HepG2 (cell line): Measurements from ENCODE around the gene VDAC2. TPM values are rescaled to one million over a fixed set of nuclear protein-coding genes. Genes with fewer than 3 reads are reported as not detected.

ENCODE experiments used
- ARID5B ChIP-seq: IDR thresholded peaks from 2 replicates; pipeline ENCODE4 v1.4.0; 2020; ENCODE audit warnings: mild to moderate bottlenecking, missing genetic modification reagents
- ATF1 ChIP-seq: IDR thresholded peaks from 2 replicates; pipeline ENCODE4 v1.6.1; 2016; ENCODE audit warnings: mild to moderate bottlenecking, control low read depth
- ATF3 ChIP-seq: sonication (generic); formaldehyde crosslinking; IDR thresholded peaks from 2 replicates; pipeline ENCODE4 v1.4.0; 2020; ENCODE audit warnings: missing genetic modification reagents
- EEA1 ChIP-seq: sonication (generic); formaldehyde crosslinking; IDR thresholded peaks from 2 replicates; pipeline ENCODE4 v1.5.1; 2020; ENCODE audit warnings: mild to moderate bottlenecking, missing genetic modification reagents, borderline replicate concordance
- FOSL1 ChIP-seq: sonication (generic); formaldehyde crosslinking; IDR thresholded peaks from 2 replicates; pipeline ENCODE4 v1.9.0; 2021; ENCODE audit warnings: missing genetic modification reagents, borderline replicate concordance
- FOXO1 ChIP-seq: sonication (generic); formaldehyde crosslinking; IDR thresholded peaks from 2 replicates; pipeline ENCODE4 v1.4.0; 2020; ENCODE audit warnings: missing genetic modification reagents
- LCORL ChIP-seq, 2 experiments: fragments of 450-650 bp in 1 of 2; sonication (generic) in 1 of 2; formaldehyde crosslinking in 1 of 2; IDR thresholded peaks; 2 replicates each; pipeline versions ENCODE4 v1.5.0 to v1.6.1; 2017 to 2020; ENCODE audit warnings: antibody characterized with exemption in 1 of 2, missing genetic modification reagents in 1 of 2
- NR2F2 ChIP-seq: IDR thresholded peaks from 2 replicates; pipeline ENCODE4 v1.6.1; 2012; ENCODE audit warnings: low read depth, inconsistent platforms, borderline replicate concordance
- PAX8 ChIP-seq: sonication (generic); formaldehyde crosslinking; IDR thresholded peaks from 2 replicates; pipeline ENCODE4 v1.8.0; 2022; ENCODE audit warnings: mild to moderate bottlenecking, missing genetic modification reagents, borderline replicate concordance
- PCBP1 ChIP-seq: fragments of 200-400 bp; formaldehyde crosslinking; IDR thresholded peaks from 2 replicates; pipeline ENCODE4 v1.6.1; 2017; ENCODE audit warnings: mild to moderate bottlenecking, low read depth, low read length, borderline replicate concordance
- POGK ChIP-seq: sonication (generic); formaldehyde crosslinking; conservative IDR thresholded peaks from 2 replicates; pipeline ENCODE4 v1.8.0; 2022; ENCODE audit warnings: mild to moderate bottlenecking, moderate library complexity, missing genetic modification reagents
- SOX6 ChIP-seq, 2 experiments: fragments of 450-650 bp in 1 of 2; sonication (generic) in 1 of 2; formaldehyde crosslinking in 1 of 2; IDR thresholded peaks; 2 replicates each; pipeline versions ENCODE4 v1.4.0 to v1.6.1; 2017 to 2020; ENCODE audit warnings: antibody characterized with exemption in 1 of 2, mild to moderate bottlenecking in 1 of 2, missing genetic modification reagents in 1 of 2
- SP5 ChIP-seq: IDR thresholded peaks from 2 replicates; pipeline ENCODE4 v1.6.1; 2016; ENCODE audit warnings: low read depth, borderline replicate concordance
- TARDBP ChIP-seq: sonication (generic); formaldehyde crosslinking; IDR thresholded peaks from 2 replicates; pipeline ENCODE4 v1.8.0; 2022; ENCODE audit warnings: mild to moderate bottlenecking, missing genetic modification reagents
- ZBTB7A ChIP-seq: sonication (generic); formaldehyde crosslinking; IDR thresholded peaks from 2 replicates; pipeline ENCODE4 v1.8.0; 2022; ENCODE audit warnings: mild to moderate bottlenecking, missing genetic modification reagents
- ZKSCAN5 ChIP-seq: sonication (generic); formaldehyde crosslinking; IDR thresholded peaks from 2 replicates; pipeline ENCODE4 v1.5.1; 2020; ENCODE audit warnings: mild to moderate bottlenecking, missing genetic modification reagents
- ZNF34 ChIP-seq: sonication (generic); formaldehyde crosslinking; IDR thresholded peaks from 2 replicates; pipeline ENCODE4 v1.4.0; 2020; ENCODE audit warnings: mild to moderate bottlenecking, missing genetic modification reagents, borderline replicate concordance
- ZSCAN21 ChIP-seq: sonication (generic); formaldehyde crosslinking; IDR thresholded peaks from 2 replicates; pipeline ENCODE4 v1.8.0; 2022; ENCODE audit warnings: mild to moderate bottlenecking, missing genetic modification reagents, moderate library complexity, borderline replicate concordance
- polyA plus RNA-seq, 8 experiments: library from polyadenylated mRNA; depleted of rRNA in 3 of 8; stranded (reverse) in 7 of 8; unstranded in 1 of 8; fragments of >200 nt; fragmentation: Illumina TruSeq in 4 of 8; extraction: Trizol in 4 of 8; gene quantifications; 2 replicates each; pipeline versions ENCODE4 v1.2.1 to v1.2.3, GENCODE V29; 2011 to 2016; ENCODE audit warnings: low read depth in 4 of 8, missing spikeins in 1 of 8, mixed read lengths in 1 of 8; ENCODE audit not compliant: insufficient read depth in 1 of 8
- total RNA-seq, 5 experiments: library from RNA; depleted of rRNA; stranded (reverse); fragments of >200 nt; fragmentation: Illumina TruSeq; extraction: Trizol; gene quantifications; 2 replicates each; pipeline ENCODE4 v1.2.3, GENCODE V29; 2016; ENCODE audit warnings: low read depth in 1 of 5

Gene VDAC2
- total and polyA plus RNA-seq, 2 of the 13 experiments (the other 11 are each of a cell fraction or from before 2014, with no cell fraction given), result 67.9 to 222 TPM

GRCh38 chr10:75191821-75192568 lies 18.6 kb upstream of the VDAC2 start (continued):
- TF ChIP-seq ARID5B (CRISPR knock-in tag) (peak; percentile 84), NR2F2 (no peak), ZNF34 (CRISPR knock-in tag) (no peak), PAX8 (CRISPR knock-in tag) (no peak), PCBP1 (no peak), ATF3 (0 out of 2 replicates have a peak, but pooled peaks have one; percentile 51), EEA1 (CRISPR knock-in tag) (no peak), TARDBP (CRISPR knock-in tag) (0 out of 2 replicates have a peak, but pooled peaks have one; percentile 41), ZBTB7A (CRISPR knock-in tag) (no peak), SP5 (CRISPR knock-in tag) (0 out of 2 replicates have a peak, but pooled peaks have one; percentile 32), ATF1 (no peak), ZSCAN21 (CRISPR knock-in tag) (0 out of 2 replicates have a peak, but pooled peaks have one; percentile 33), ZKSCAN5 (no peak), FOSL1 (CRISPR knock-in tag) (peak; percentile 28; the same call in 1 of the 2 replicates), FOXO1 (CRISPR knock-in tag) (0 out of 2 replicates have a peak, but pooled peaks have one; percentile 40), SOX6 (IDR thresholded peaks at IDR 0.05) (no peak), SOX6 (CRISPR knock-in tag; IDR thresholded peaks at IDR 0.05) (peak; percentile 54; the same call in 1 of the 2 replicates), LCORL (IDR thresholded peaks at IDR 0.05) (no peak), LCORL (CRISPR knock-in tag; IDR thresholded peaks at IDR 0.05) (peak; percentile 50; the same call in 1 of the 2 replicates), POGK (CRISPR knock-in tag) (0 out of 2 replicates have a peak, but pooled peaks have one; percentile 51)
